GM15510 (cell line): Measurements from ENCODE around the gene ALDH8A1.

Experiments
- POLR2A ChIP-seq: IDR thresholded peaks from 3 replicates; pipeline ENCODE4 v1.6.1; 2011; ENCODE audit warnings: borderline replicate concordance; ENCODE audit not compliant: insufficient read length; ENCODE audit errors: extremely low read depth

The ALDH8A1 gene

GRCh38 chr6:134949927-134950326 lies at the start of gene ALDH8A1:
Gene ALDH8A1, minus strand, starts transcription at chr6:134950101. Its CDS starts 48 bp downstream, at chr6:134950053.
- no peak for TF ChIP-seq POLR2A

GRCh38 chr6:134999107-134999506 lies 49.2 kb upstream of the ALDH8A1 start:
- no peak for TF ChIP-seq POLR2A

GRCh38 chr6:134997133-134997995 lies 47.5 kb upstream of the ALDH8A1 start:
- no peak for TF ChIP-seq POLR2A

GRCh38 chr6:134995536-134995935 lies 45.6 kb upstream of the ALDH8A1 start:
- no peak for TF ChIP-seq POLR2A

GRCh38 chr6:134994431-134994830 lies 44.5 kb upstream of the ALDH8A1 start:
- TF ChIP-seq POLR2A: no peak

GRCh38 chr6:134992155-134992554 lies 42.3 kb upstream of the ALDH8A1 start:
- TF ChIP-seq POLR2A: no peak

- no peak for TF ChIP-seq POLR2A
Observed at GRCh38 chr6:134990262-134990661, 40.4 kb upstream of the ALDH8A1 start.

GRCh38 chr6:134984821-134985220 lies 34.9 kb upstream of the ALDH8A1 start:
- no peak for TF ChIP-seq POLR2A

- TF ChIP-seq POLR2A: no peak
Observed at GRCh38 chr6:134983823-134984222, 33.9 kb upstream of the ALDH8A1 start.

GRCh38 chr6:134982161-134982560 lies 32.3 kb upstream of the ALDH8A1 start:
- no peak for TF ChIP-seq POLR2A

GRCh38 chr6:134980846-134981245 lies 30.9 kb upstream of the ALDH8A1 start:
- no peak for TF ChIP-seq POLR2A

- TF ChIP-seq POLR2A: no peak
Observed at GRCh38 chr6:134979142-134979541, 29.2 kb upstream of the ALDH8A1 start.

- TF ChIP-seq POLR2A: no peak
Observed at GRCh38 chr6:134974370-134974769, 24.5 kb upstream of the ALDH8A1 start.

- no peak for TF ChIP-seq POLR2A
Observed at GRCh38 chr6:134967711-134968110, 17.8 kb upstream of the ALDH8A1 start.

GRCh38 chr6:134964451-134965203 lies 14.7 kb upstream of the ALDH8A1 start:
- TF ChIP-seq POLR2A: no peak

GRCh38 chr6:134962421-134962820 lies 12.5 kb upstream of the ALDH8A1 start:
- TF ChIP-seq POLR2A: no peak
